ENCODE measurements around the gene DLG2. TPM values are rescaled to one million over a fixed set of nuclear protein-coding genes. Genes with fewer than 3 reads are reported as not detected.

The DLG2 gene
- total and polyA plus RNA-seq, 2 of the 4 experiments (the other 2 are of a cell fraction): 0.31 to 0.36 TPM

- no peak overlapping the region for H2BK5ac ChIP-seq (ENCODE audit: low read depth, low read length, poor library complexity, severe bottlenecking)
- H3K4me1 ChIP-seq (ENCODE audit: control insufficient read depth, insufficient read depth, low read length): no peaks in the 10 kb centered on the region
- H2BK15ac ChIP-seq (ENCODE audit: low read depth, low read length): no peak overlapping the region
- no peak overlapping the region for H2BK20ac ChIP-seq (ENCODE audit: low read depth, low read length)
- H2AFZ ChIP-seq (replicated peaks; ENCODE audit: low read length, poor library complexity): no peak overlapping the region
- no peaks in the 10 kb centered on the region for H3K36me3 ChIP-seq (ENCODE audit: control insufficient read depth, insufficient read depth, low read length)
- no peak overlapping the region for H3K9ac ChIP-seq (ENCODE audit: low read depth, low read length)
- H4K91ac ChIP-seq (ENCODE audit: insufficient read depth, low read depth, low read length): no peak overlapping the region
- intact Hi-C loops (cut with micrococcal nuclease) (no loop called here), dilution Hi-C loops (cut with HindIII; ENCODE audit: low sequenced_read_pairs, unreplicated experiment) (no loop called here), in situ Hi-C loops (cut with MboI; ENCODE audit: low sequenced_read_pairs) (no loop called here)
- H4K20me1 ChIP-seq (ENCODE audit: insufficient read depth, low read length): no peaks in the 10 kb centered on the region
- H3K4me2 ChIP-seq (ENCODE audit: low read depth, low read length): no peak overlapping the region
- no peak overlapping the region for H2AK5ac ChIP-seq (ENCODE audit: low read depth, low read length)
- no peak overlapping the region for H3K23ac ChIP-seq (ENCODE audit: low read depth, low read length)
- no TSS peak for BruUV-seq (replicated peaks)
- no peak overlapping the region for H3K14ac ChIP-seq (replicated peaks; ENCODE audit: low read depth, low read length)
- no peak overlapping the region for H2BK120ac ChIP-seq (ENCODE audit: low read depth, low read length)
- ATAC-seq (ENCODE audit: low read depth) (no peak), DNase-seq (peak; percentile 15)
- H4K5ac ChIP-seq (ENCODE audit: low read depth, low read length): no peak overlapping the region
- H3K27ac ChIP-seq (ENCODE audit: insufficient read depth, low read length): no peak overlapping the region
- H3K4ac ChIP-seq (ENCODE audit: low read depth, low read length): no peak overlapping the region
- no peaks in the 10 kb centered on the region for H3K27me3 ChIP-seq (ENCODE audit: control insufficient read depth, insufficient read depth, low read length)
- no peak overlapping the region for H4K8ac ChIP-seq (ENCODE audit: low read depth in 2 of 2, low read length in 2 of 2)
- H3K4me3 ChIP-seq (ENCODE audit: insufficient read depth, low read depth, low read length): no peak overlapping the region
- CTCF ChIA-PET: interaction anchor here (1.6 kb wide), 1 partner anchor 9 kb away, joined by 4 read pairs; no protein-coding TSS in a partner anchor
- no peaks in the 10 kb centered on the region for H3K9me3 ChIP-seq (ENCODE audit: control insufficient read depth, insufficient read depth, low read length)
- POLR2A ChIA-PET (ENCODE audit: unreplicated experiment): no interaction called here
- no peak overlapping the region for H2AK9ac ChIP-seq (replicated peaks; ENCODE audit: low read depth, low read length, poor library complexity)
- WGBS, 2 experiments (ENCODE audit: extremely low coverage in 2 of 2, insufficient read length in 1 of 2): 0% methylated on average over 1 of the region's 3 CpGs; no CpG with 5 or more reads in 1 of the 2 experiments
- TF ChIP-seq BHLHE40 (IDR thresholded peaks at IDR 0.05; ENCODE audit: low read depth, low read length) (no peak), SMC3 (IDR thresholded peaks at IDR 0.05; ENCODE audit: low read depth, low read length) (no peak), RFX5 (IDR thresholded peaks at IDR 0.05; ENCODE audit: low read depth, low read length) (no peak)
- no peak overlapping the region for H3K56ac ChIP-seq (ENCODE audit: extremely low read depth, insufficient read depth, low read length)
- H3K18ac ChIP-seq (ENCODE audit: low read depth, low read length): no peak overlapping the region
- no peaks in the 10 kb centered on the region for H3K9me1 ChIP-seq (ENCODE audit: insufficient read depth, low read length)
- H3K79me1 ChIP-seq (ENCODE audit: low read depth in 1 of 2, low read length in 2 of 2): no peaks in the 10 kb centered on the region
Measured at GRCh38 chr11:84890676-84891075, 736.5 kb downstream of the DLG2 start.

Data from IMR-90 (cell line).